NB4 (cell line): Measurements from ENCODE around the gene SURF6.

Source experiments
- MYC ChIP-seq: IDR thresholded peaks from 2 replicates; pipeline ENCODE4 v1.6.1; 2011; ENCODE audit warnings: low read depth, low read length
- POLR2A ChIP-seq: IDR thresholded peaks from 2 replicates; pipeline ENCODE4 v1.6.1; 2011; ENCODE audit warnings: mild to moderate bottlenecking; ENCODE audit not compliant: insufficient read length; ENCODE audit errors: extremely low read depth
- TF ChIP-seq, protein P1 (sequence below): IDR thresholded peaks from one replicate; pipeline ENCODE4 v1.5.1; 2012; ENCODE audit warnings: low read depth, low read length
- TF ChIP-seq, protein P2 (sequence below): IDR thresholded peaks from 2 replicates; pipeline ENCODE4 v1.6.1; 2011; ENCODE audit warnings: low read depth, low read length

DNA sequence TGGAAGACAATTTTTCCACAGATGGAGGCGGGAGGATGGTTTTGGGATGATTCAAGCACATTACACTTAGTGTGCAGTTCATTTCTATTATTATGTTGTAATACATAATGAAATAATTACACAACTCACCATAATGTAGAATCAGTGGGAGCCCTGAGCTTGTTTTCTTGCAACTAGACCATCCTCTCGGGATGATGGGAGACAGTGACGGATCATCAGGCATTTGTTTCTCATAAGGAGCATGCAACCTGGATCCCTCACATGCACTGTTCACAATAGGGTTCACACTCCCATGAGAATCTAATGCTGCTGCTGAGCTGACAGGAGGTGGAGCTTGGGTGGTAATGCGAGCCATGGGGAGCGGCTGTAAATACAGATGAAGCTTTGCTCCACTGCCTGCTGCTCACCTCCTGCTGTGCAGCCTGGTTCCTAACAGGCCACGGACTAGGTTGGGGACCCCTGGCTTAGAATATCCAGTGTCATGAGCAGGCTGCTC, 41.8 kb upstream of the SURF6 start:
- TF ChIP-seq, protein P1, sequence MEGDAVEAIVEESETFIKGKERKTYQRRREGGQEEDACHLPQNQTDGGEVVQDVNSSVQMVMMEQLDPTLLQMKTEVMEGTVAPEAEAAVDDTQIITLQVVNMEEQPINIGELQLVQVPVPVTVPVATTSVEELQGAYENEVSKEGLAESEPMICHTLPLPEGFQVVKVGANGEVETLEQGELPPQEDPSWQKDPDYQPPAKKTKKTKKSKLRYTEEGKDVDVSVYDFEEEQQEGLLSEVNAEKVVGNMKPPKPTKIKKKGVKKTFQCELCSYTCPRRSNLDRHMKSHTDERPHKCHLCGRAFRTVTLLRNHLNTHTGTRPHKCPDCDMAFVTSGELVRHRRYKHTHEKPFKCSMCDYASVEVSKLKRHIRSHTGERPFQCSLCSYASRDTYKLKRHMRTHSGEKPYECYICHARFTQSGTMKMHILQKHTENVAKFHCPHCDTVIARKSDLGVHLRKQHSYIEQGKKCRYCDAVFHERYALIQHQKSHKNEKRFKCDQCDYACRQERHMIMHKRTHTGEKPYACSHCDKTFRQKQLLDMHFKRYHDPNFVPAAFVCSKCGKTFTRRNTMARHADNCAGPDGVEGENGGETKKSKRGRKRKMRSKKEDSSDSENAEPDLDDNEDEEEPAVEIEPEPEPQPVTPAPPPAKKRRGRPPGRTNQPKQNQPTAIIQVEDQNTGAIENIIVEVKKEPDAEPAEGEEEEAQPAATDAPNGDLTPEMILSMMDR = no peak
- TF ChIP-seq POLR2A = no peak
- TF ChIP-seq, protein P2, sequence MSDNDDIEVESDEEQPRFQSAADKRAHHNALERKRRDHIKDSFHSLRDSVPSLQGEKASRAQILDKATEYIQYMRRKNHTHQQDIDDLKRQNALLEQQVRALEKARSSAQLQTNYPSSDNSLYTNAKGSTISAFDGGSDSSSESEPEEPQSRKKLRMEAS = no peak
- TF ChIP-seq MYC = no peak
